ENCODE measurements around the gene EGR2.
"Not testable (repeated sequence)": the region's sequence is repeated elsewhere in the genome, so short reads cannot be mapped to it uniquely, and the experiment has no call there.

EGR2 gene

GRCh38 chr10:62792261-62792660 lies 23.9 kb downstream of the EGR2 start:
- no peak for FAIRE-seq

GRCh38 chr10:62790571-62790970 lies 25.6 kb downstream of the EGR2 start:
- no peak for FAIRE-seq

GRCh38 chr10:62790019-62790555 lies 26.1 kb downstream of the EGR2 start:
- FAIRE-seq = no peak

GRCh38 chr10:62788861-62789467 lies 27.2 kb downstream of the EGR2 start:
- no peak for FAIRE-seq

GRCh38 chr10:62788285-62788684 lies 27.9 kb downstream of the EGR2 start:
- FAIRE-seq = not testable (repeated sequence)

- not testable (repeated sequence) for FAIRE-seq
These were observed 31.6 kb downstream of the EGR2 start for GRCh38 chr10:62784537-62784936.

GRCh38 chr10:62779487-62780248 lies 36.5 kb downstream of the EGR2 start:
- FAIRE-seq = no peak

GRCh38 chr10:62778125-62778524 lies 38.0 kb downstream of the EGR2 start:
- FAIRE-seq = no peak

GRCh38 chr10:62772186-62772974 lies 43.8 kb downstream of the EGR2 start:
- FAIRE-seq = no peak

GRCh38 chr10:62769574-62770242 lies 46.5 kb downstream of the EGR2 start:
- no peak for FAIRE-seq

GRCh38 chr10:62766386-62766785 lies 49.8 kb downstream of the EGR2 start:
- FAIRE-seq = no peak

GRCh38 chr10:62765726-62766125 lies 50.4 kb downstream of the EGR2 start:
- no peak for FAIRE-seq

- no peak for FAIRE-seq
These were observed 52.2 kb downstream of the EGR2 start for GRCh38 chr10:62764011-62764410.

GRCh38 chr10:62763155-62763554 lies 53.0 kb downstream of the EGR2 start:
- FAIRE-seq = no peak

All from TTC549 (cell line).